Kidney (tissue), 14 donors: ENCODE data around the gene QKI. TPM values are rescaled to one million over a fixed set of nuclear protein-coding genes. Genes with fewer than 3 reads are reported as not detected.

Source experiments
- DNase-seq, 5 donors: peaks; one replicate each; pipeline ENCODE4 v3.0.0-alpha.2; 2013 to 2020
- FAIRE-seq: peaks from 2 replicates; lab custom pipeline; 2012; peaks lifted over from hg19 to GRCh38; lab: Jason Lieb, UNC
- H3K27ac ChIP-seq, 2 donors: one replicate each; pipeline ENCODE4 v1.7.0; 2013; ENCODE audit warnings: low read depth in 2 of 2, low read length in 2 of 2, inconsistent platforms in 1 of 2
- H3K27me3 ChIP-seq: one replicate; pipeline ENCODE4 v1.7.1; 2013; ENCODE audit warnings: low read length, inconsistent platforms; ENCODE audit not compliant: control insufficient read depth, insufficient read depth
- H3K36me3 ChIP-seq, 3 donors: one replicate each; pipeline versions ENCODE4 v1.7.0 to v1.7.1; 2013; ENCODE audit warnings: low read length in 3 of 3, control low read depth in 1 of 3, inconsistent platforms in 1 of 3; ENCODE audit not compliant: insufficient read depth in 3 of 3, control insufficient read depth in 2 of 3
- H3K4me1 ChIP-seq, 3 donors: one replicate each; pipeline versions ENCODE4 v1.7.0 to v1.7.1; 2013; ENCODE audit warnings: low read length in 3 of 3, inconsistent platforms in 1 of 3, low read depth in 1 of 3; ENCODE audit not compliant: control insufficient read depth in 2 of 3, insufficient read depth in 2 of 3
- H3K4me3 ChIP-seq, 3 donors: one replicate each; pipeline versions ENCODE4 v1.7.0 to v1.8.1; 2013; ENCODE audit warnings: low read length in 3 of 3, control low read depth in 1 of 3, inconsistent platforms in 1 of 3
- H3K9ac ChIP-seq, 3 donors: one replicate each; pipeline versions ENCODE4 v1.7.0 to v1.7.1; 2013; ENCODE audit warnings: low read length in 3 of 3, control low read depth in 1 of 3, inconsistent platforms in 1 of 3
- H3K9me3 ChIP-seq, 3 donors: one replicate each; pipeline versions ENCODE4 v1.7.0 to v1.7.1; 2013; ENCODE audit warnings: low read length in 3 of 3, control low read depth in 1 of 3, inconsistent platforms in 1 of 3; ENCODE audit not compliant: control insufficient read depth in 2 of 3, insufficient read depth in 1 of 3
- CTCF ChIP-seq: IDR thresholded peaks from 3 replicates; pipeline ENCODE4 v1.5.1; 2012; ENCODE audit warnings: mild to moderate bottlenecking, moderate library complexity, borderline replicate concordance; ENCODE audit not compliant: insufficient read depth; ENCODE audit errors: extremely low read depth
- intact Hi-C: fragments of 100-400 bp; cut with DNase I; formaldehyde crosslinking; loops from one replicate; pipeline ENCODE4 v1.11.1; 2022
- polyA plus RNA-seq: library from polyadenylated mRNA; stranded (reverse); fragments of 350-450 nt; fragmentation: Illumina TruSeq; extraction: RNeasy Lipid Tissue Mini Kit (QIAGEN cat#74804); gene quantifications from one replicate; pipeline ENCODE4 v1.2.3, GENCODE V29; 2014; ENCODE audit warnings: low read depth, low replicate concordance; ENCODE audit not compliant: insufficient read depth
- total RNA-seq: library from RNA; stranded (reverse); fragmentation: NEBNext Ultra II Directional; extraction: Animal tissue kit (Norgen Biotek cat#: 25700); gene quantifications from one replicate; pipeline ENCODE4 v1.2.1, GENCODE V29; 2021
- donor health status: control.
- donor health status: control.
- donor health status: control.
- donor health status: control.
- donor health status: control.
- donor health status: DM: yes; HTN: yes; CAD: no.
- donor health status: Normal renal cell carcinoma (clear cell type).

The QKI gene
- total and polyA plus RNA-seq, 2 donors from 2014 or later = 17.6 to 121 TPM

- no peak for TF ChIP-seq CTCF
- DNase-seq = no peak
- no peak for FAIRE-seq
- Histone ChIP-seq H3K4me3 (no peak overlapping the region), H3K27me3 (no peaks in the 10 kb centered on the region), H3K36me3 (peaks cover 0 to 3% (median 0%) of the 10 kb centered on the region in 3 donors), H3K27ac (no peak overlapping the region), H3K9ac (no peak overlapping the region), H3K4me1 (no peaks in the 10 kb centered on the region), H3K9me3 (no peaks in the 10 kb centered on the region)
- intact Hi-C loops = no loop called here
These were observed 132.8 kb downstream of the QKI start for GRCh38 chr6:163547287-163547686.

- Histone ChIP-seq H3K9ac (no peak overlapping the region), H3K4me3 (no peak overlapping the region), H3K4me1 (no peaks in the 10 kb centered on the region), H3K27ac (no peak overlapping the region), H3K9me3 (no peaks in the 10 kb centered on the region), H3K27me3 (no peaks in the 10 kb centered on the region), H3K36me3 (peaks cover 0 to 3% (median 0%) of the 10 kb centered on the region in 3 donors)
- no peak for TF ChIP-seq CTCF
- DNase-seq = no peak
- intact Hi-C loops = no loop called here
- no peak for FAIRE-seq
These were observed 134.1 kb downstream of the QKI start for GRCh38 chr6:163548624-163549023.

- Histone ChIP-seq H3K27ac (no peak overlapping the region), H3K27me3 (no peaks in the 10 kb centered on the region), H3K4me1 (no peaks in the 10 kb centered on the region), H3K9ac (no peak overlapping the region), H3K36me3 (no peaks in the 10 kb centered on the region), H3K4me3 (no peak overlapping the region), H3K9me3 (no peaks in the 10 kb centered on the region)
- DNase-seq (no peak), FAIRE-seq (no peak)
- TF ChIP-seq CTCF = no peak
- intact Hi-C loops = no loop called here
These were observed 139.5 kb downstream of the QKI start for GRCh38 chr6:163554032-163554431.

GRCh38 chr6:163554663-163555062, 140.1 kb downstream of the QKI start:
- DNase-seq (peak in 1 of 5 donors; percentile 48), FAIRE-seq (no peak)
- TF ChIP-seq CTCF = peak; percentile 57
- H3K4me1 ChIP-seq = no peaks in the 10 kb centered on the region
- H3K36me3 ChIP-seq = no peaks in the 10 kb centered on the region
- intact Hi-C loops = no loop called here
- H3K27ac ChIP-seq = no peak overlapping the region
- H3K4me3 ChIP-seq = no peak overlapping the region
- no peaks in the 10 kb centered on the region for H3K9me3 ChIP-seq
- no peak overlapping the region for H3K9ac ChIP-seq
- H3K27me3 ChIP-seq = no peaks in the 10 kb centered on the region
